ENCODE data around the gene FAM149B1. TPM values are rescaled to one million over a fixed set of nuclear protein-coding genes. Genes with fewer than 3 reads are reported as not detected.
A peak's percentile ranks its signal among the peaks of the same experiment; 100 is the strongest.

FAM149B1 gene
- total and polyA plus RNA-seq, 2 of the 13 experiments (the other 11 are each of a cell fraction or from before 2014, with no cell fraction given): 9.3 to 16.8 TPM

- no peaks in the 10 kb centered on the region for H3K36me3 ChIP-seq (replicated peaks in 1 of 2; ENCODE audit: control insufficient read depth in 1 of 2, insufficient read depth in 2 of 2, low read length in 2 of 2)
- H4K20me1 ChIP-seq (ENCODE audit: insufficient read depth, low read length): no peaks in the 10 kb centered on the region
- H3K4me3 ChIP-seq (replicated peaks in 1 of 3; ENCODE audit: insufficient read depth in 1 of 3, low read depth in 2 of 3, low read length in 3 of 3): no peak overlapping the region
- no peak overlapping the region for H3K4me2 ChIP-seq (ENCODE audit: low read depth, low read length)
- intact Hi-C loops (cut with micrococcal nuclease; ENCODE audit: unreplicated experiment) (no loop called here), in situ Hi-C loops (cut with HindIII; ENCODE audit: extremely low pct_ligation_motif_present, low pct_unique_long_range_greater_than_20kb) (no loop called here)
- no TSS peak for BruUV-seq (replicated peaks)
- no peak for ATAC-seq
- ChIA-PET POLR2A (no interaction called here), CTCF (ENCODE audit: low intra/inter-chr PET ratio, low total read pairs) (no interaction called here)
- peaks cover 28% of the 10 kb centered on the region for H3K4me1 ChIP-seq (ENCODE audit: insufficient read depth, low read length)
- no peak for TF ChIP-seq RXRA (CRISPR knock-in tag; IDR thresholded peaks at IDR 0.05)
- TF ChIP-seq GMEB2 (CRISPR knock-in tag; IDR thresholded peaks at IDR 0.05; ENCODE audit: low read depth): no peak
- TF ChIP-seq HES4 (CRISPR knock-in tag; IDR thresholded peaks at IDR 0.05; ENCODE audit: borderline replicate concordance): no peak
- no peak for TF ChIP-seq WIZ (CRISPR knock-in tag; IDR thresholded peaks at IDR 0.05)
- DNase-seq (ENCODE audit: low spot score): no peak
- no peak for FAIRE-seq
- H2AFZ ChIP-seq (ENCODE audit: low read length): no peak overlapping the region
- peak overlapping the region; percentile 11 for H3K27ac ChIP-seq (ENCODE audit: extremely low read length, insufficient read depth, low read length)
- no peaks in the 10 kb centered on the region for H3K27me3 ChIP-seq (ENCODE audit: control insufficient read depth in 1 of 2, insufficient read depth in 2 of 2, low read length in 2 of 2)
- no peak overlapping the region for H3K9ac ChIP-seq (ENCODE audit: insufficient read depth, low read depth, low read length)
- no peaks in the 10 kb centered on the region for H3K79me2 ChIP-seq (ENCODE audit: insufficient read depth, low read length)
- H3K9me3 ChIP-seq (ENCODE audit: low read length): peaks cover 4% of the 10 kb centered on the region; the same call in 1 of the 2 replicates
- WGBS (ENCODE audit: low lambda C conversion rate): 98% methylated on average over 3 of the region's 3 CpGs
Observed at GRCh38 chr10:73210395-73211105, 42.6 kb downstream of the FAM149B1 start.

GRCh38 chr10:73211106-73211811, 43.3 kb downstream of the FAM149B1 start:
- H2AFZ ChIP-seq (ENCODE audit: low read length): no peak overlapping the region
- FAIRE-seq (no peak), DNase-seq (ENCODE audit: low spot score) (no peak), ATAC-seq (peak; percentile 34; the same call in 1 of the 3 replicates)
- no TSS peak for BruUV-seq (replicated peaks)
- in situ Hi-C loops (cut with HindIII; ENCODE audit: extremely low pct_ligation_motif_present, low pct_unique_long_range_greater_than_20kb): no loop called here
- H3K4me1 ChIP-seq (ENCODE audit: insufficient read depth, low read length): peaks cover 35% of the 10 kb centered on the region
- H3K79me2 ChIP-seq (ENCODE audit: insufficient read depth, low read length): no peaks in the 10 kb centered on the region
- peaks cover 4% of the 10 kb centered on the region; the same call in 1 of the 2 replicates for H3K9me3 ChIP-seq (ENCODE audit: low read length)
- H3K4me3 ChIP-seq (replicated peaks in 1 of 3; ENCODE audit: insufficient read depth in 1 of 3, low read depth in 2 of 3, low read length in 3 of 3): no peak overlapping the region
- no peak overlapping the region for H3K4me2 ChIP-seq (ENCODE audit: low read depth, low read length)
- peak overlapping the region; percentile 11 for H3K27ac ChIP-seq (ENCODE audit: extremely low read length, insufficient read depth, low read length)
- POLR2A ChIA-PET: no interaction called here
- 67% methylated on average over 4 of the region's 4 CpGs for WGBS (ENCODE audit: low lambda C conversion rate)
- H3K9ac ChIP-seq (ENCODE audit: insufficient read depth, low read depth, low read length): no peak overlapping the region
- intact Hi-C loops (cut with micrococcal nuclease; ENCODE audit: unreplicated experiment): no loop called here
- no peaks in the 10 kb centered on the region for H3K27me3 ChIP-seq (ENCODE audit: control insufficient read depth in 1 of 2, insufficient read depth in 2 of 2, low read length in 2 of 2)
- H3K36me3 ChIP-seq (replicated peaks in 1 of 2; ENCODE audit: control insufficient read depth in 1 of 2, insufficient read depth in 2 of 2, low read length in 2 of 2): no peaks in the 10 kb centered on the region
- CTCF ChIA-PET (ENCODE audit: low intra/inter-chr PET ratio, low total read pairs): no interaction called here
- H4K20me1 ChIP-seq (ENCODE audit: insufficient read depth, low read length): no peaks in the 10 kb centered on the region
- TF ChIP-seq PPARG (CRISPR knock-in tag; conservative IDR thresholded peaks at IDR 0.05) (no peak), ZNF670 (CRISPR knock-in tag; IDR thresholded peaks at IDR 0.05; ENCODE audit: borderline replicate concordance) (no peak), SIX1 (CRISPR knock-in tag; IDR thresholded peaks at IDR 0.05; ENCODE audit: borderline replicate concordance) (no peak), NFE2L2 (IDR thresholded peaks at IDR 0.05; ENCODE audit: low read length) (no peak), FOXP1 (IDR thresholded peaks at IDR 0.05) (no peak), FOXP1 (CRISPR knock-in tag; IDR thresholded peaks at IDR 0.05) (no peak), ZNF703 (CRISPR knock-in tag; IDR thresholded peaks at IDR 0.05; ENCODE audit: borderline replicate concordance) (no peak), CEBPZ (IDR thresholded peaks at IDR 0.05; ENCODE audit: low read length) (no peak)

Data from HepG2 (cell line).